GM12801 (cell line): ENCODE data around the gene YPEL2.

Experiments
- TF ChIP-seq, protein P1 (sequence below): IDR thresholded peaks from one replicate; pipeline ENCODE4 v1.5.1; 2011; ENCODE audit warnings: control low read depth; ENCODE audit not compliant: insufficient read length; ENCODE audit errors: extremely low read depth

Gene YPEL2

DNA sequence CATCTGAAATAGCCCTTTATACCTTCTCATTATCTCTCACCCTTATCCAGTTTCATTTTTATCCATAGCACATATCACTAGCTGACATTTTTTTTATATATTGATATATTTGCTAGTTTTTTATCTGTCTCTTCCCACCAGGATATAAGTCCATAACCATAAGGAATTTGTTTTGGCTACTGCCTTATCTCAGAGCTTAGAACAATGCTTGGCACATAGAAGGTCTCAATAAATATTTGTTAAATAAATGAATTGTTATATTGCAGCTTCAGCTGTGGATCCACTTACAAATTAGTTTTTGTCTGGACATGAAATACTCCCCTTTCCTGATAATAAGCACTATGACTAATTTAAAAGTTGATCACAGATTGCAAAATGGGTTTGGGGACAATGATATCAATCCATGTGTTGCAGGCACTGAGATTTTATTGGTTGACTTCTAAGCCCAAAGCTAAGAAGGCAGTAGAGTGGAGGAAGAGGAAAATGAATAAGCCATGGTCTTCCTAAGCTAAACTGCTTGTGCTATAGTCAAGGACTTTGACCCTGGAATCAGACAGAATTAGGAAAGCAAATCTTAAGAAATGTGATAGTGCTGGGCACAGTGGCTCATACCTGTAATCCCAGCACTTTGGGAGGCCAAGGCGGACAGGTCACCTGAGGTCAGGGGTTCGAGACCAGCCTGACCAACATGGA lies 31.9 kb upstream of the YPEL2 start:
- TF ChIP-seq, protein P1, sequence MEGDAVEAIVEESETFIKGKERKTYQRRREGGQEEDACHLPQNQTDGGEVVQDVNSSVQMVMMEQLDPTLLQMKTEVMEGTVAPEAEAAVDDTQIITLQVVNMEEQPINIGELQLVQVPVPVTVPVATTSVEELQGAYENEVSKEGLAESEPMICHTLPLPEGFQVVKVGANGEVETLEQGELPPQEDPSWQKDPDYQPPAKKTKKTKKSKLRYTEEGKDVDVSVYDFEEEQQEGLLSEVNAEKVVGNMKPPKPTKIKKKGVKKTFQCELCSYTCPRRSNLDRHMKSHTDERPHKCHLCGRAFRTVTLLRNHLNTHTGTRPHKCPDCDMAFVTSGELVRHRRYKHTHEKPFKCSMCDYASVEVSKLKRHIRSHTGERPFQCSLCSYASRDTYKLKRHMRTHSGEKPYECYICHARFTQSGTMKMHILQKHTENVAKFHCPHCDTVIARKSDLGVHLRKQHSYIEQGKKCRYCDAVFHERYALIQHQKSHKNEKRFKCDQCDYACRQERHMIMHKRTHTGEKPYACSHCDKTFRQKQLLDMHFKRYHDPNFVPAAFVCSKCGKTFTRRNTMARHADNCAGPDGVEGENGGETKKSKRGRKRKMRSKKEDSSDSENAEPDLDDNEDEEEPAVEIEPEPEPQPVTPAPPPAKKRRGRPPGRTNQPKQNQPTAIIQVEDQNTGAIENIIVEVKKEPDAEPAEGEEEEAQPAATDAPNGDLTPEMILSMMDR, result no peak

DNA sequence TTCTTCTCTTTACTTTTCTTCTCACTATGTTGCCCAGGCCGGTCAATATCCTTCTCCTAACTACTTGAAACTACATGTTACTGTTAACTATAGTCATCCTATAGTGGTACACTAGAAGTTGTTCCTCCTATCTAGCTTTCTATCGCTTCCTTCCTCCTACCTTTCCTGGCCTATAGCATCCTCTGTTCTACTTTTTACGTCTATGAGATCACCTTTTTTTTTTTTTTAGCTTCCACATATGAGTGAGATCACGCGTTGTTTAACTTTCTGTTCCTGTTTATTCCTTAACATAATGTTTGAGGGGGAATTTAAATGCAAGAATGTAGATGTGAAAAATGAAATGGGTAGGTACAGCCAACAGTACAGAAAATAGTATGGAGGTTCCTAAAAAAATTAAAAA lies 30.5 kb upstream of the YPEL2 start:
- TF ChIP-seq, protein P1, result no peak

DNA sequence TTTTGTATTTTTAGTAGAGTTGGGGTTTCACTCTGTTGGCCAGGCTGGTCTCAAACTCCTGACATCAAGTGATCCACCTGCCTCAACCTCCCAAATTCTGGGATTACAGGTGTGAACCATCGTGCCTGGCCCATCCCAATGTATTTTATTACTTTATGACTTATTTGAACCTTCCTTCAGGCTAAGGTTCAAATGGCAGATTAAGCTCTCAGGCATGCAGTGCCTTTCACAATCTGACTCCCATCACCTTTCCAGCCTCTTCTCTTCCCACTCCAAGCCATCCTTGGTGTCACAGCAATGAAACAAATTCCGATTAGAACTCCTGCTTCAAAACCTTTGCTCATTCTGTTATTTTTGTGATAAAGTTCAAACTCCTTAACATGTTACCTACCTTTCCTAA lies 26.6 kb upstream of the YPEL2 start:
- TF ChIP-seq, protein P1, result no peak

DNA sequence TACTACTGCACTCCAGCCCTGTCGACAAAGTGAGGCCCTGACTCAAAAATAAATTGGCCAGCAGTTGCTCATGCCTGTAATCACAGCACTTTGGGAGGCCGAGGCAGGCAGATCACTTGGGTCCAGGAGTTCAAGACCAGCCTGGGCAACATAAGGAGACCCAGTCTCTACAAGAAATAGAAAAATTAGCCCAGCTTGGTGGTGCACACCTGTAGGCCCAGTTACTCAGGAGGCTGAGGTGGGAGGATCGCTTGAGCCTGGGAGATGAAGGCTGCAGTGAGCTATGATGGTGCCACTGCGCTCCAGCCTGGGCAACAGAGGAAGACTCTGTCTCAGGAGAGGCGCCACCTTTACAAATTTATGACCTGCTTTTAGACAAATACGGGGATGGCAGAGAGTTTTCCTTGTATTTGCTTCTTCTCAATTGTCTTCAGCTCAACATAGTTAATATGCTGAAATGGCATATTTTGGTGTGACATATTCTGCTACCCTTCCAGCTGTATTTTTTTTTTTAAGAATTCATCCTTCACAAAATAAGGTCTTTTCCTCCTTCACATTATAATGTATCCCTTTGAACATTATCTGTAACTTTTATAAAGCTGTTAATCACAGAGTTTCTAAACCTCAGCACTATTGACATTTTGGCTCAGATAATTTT lies 21.1 kb upstream of the YPEL2 start:
- TF ChIP-seq, protein P1, result no peak

DNA sequence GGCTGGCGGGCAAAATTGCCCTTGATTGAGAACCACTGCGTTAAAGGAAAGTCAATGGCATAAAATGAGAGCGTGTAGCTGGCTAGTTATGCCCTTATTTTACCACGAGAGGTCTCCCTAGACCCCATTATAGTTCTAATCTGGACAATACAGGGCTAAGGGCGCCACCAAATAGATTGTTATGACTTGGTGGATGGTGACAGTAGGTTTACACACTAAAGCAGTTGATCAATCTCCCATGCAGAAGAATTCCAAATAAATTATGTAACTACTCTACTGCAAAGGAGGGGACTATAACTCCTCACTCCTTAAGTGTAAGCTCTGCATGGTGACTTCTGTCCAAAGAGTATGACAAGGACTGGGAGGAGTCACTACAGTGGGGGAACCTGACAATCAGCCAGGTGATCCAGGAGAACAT lies 20.4 kb upstream of the YPEL2 start:
- TF ChIP-seq, protein P1, result no peak

DNA sequence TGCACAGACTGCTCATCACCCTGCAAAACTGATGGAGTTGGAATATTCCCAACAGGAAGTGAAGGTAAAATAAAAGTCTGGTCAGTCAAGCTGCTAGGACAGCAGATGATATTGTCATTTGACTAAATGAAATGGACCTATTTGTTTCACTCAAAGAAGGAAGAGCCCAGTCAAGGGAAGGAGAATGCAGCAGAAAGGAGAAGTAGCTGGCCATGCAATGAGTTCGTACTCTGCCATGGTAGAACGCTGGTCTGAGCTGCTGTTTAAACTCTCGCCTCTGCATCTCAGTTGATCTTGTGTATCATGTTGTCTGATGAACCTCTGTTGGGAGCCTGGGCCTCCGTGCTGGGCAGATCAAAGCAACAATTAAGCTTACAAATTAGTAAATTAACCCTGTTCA lies 15.6 kb upstream of the YPEL2 start:
- TF ChIP-seq, protein P1, result no peak

DNA sequence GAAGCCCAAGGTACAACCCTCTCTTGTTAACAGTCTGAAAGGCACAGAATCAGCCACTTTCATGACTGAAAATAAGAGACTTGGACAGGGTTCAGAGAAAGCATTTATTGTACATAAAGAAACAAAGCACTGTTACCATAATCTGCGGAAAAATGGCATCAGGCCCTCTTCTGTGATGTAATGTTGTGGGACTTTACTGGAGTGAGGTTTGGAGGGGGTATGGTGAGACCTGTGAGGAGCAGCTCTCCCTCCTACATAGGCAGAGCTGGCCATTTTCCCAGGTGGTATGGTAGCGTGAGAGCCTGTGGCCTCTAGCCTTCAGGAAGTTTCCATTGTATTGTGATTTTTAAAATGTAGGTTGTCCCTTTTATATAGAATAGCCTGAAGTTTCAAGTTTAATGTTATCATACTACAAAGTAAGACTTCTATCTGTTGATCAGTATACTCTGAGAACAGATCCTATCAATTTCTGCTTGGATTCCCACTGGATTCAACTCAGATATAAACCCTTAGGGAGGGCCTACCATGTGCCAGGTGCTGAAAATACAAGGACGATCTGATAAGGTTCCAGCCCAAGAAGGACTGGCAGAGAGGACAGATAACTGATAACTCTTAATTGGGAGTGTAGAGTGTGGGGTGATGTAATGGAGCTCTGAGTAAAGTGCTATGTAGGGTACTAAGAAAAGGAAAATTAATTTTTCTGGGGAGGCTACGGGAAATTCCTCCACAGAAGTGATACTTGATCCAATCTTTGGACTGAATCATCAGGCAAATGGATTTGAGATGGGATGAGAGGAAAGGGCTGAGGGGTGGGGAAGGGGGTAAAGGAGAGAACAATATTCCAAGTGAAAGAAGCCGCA lies 4.1 kb upstream of the YPEL2 start:
- TF ChIP-seq, protein P1, result no peak
